H54 (cell line): Measurements from ENCODE around the gene EDC3.
A peak's percentile ranks its signal among the peaks of the same experiment; 100 is the strongest.
"Not testable (repeated sequence)": the region's sequence is repeated elsewhere in the genome, so short reads cannot be mapped to it uniquely, and the experiment has no call there.

Source experiments
- DNase-seq: peaks from one replicate; pipeline ENCODE4 v3.0.0; 2011; ENCODE audit warnings: low spot score, mixed read lengths; ENCODE audit not compliant: insufficient read length
- FAIRE-seq: peaks from 3 replicates; lab custom pipeline; 2011; peaks lifted over from hg19 to GRCh38; lab: Jason Lieb, UNC
- POLR2A ChIP-seq: IDR thresholded peaks from 2 replicates; pipeline ENCODE4 v1.6.1; 2011; ENCODE audit warnings: low read depth, mild to moderate bottlenecking, low read length

The EDC3 gene

GRCh38 chr15:74676801-74677200 lies 19.0 kb downstream of the EDC3 start:
- FAIRE-seq (no peak), DNase-seq (no peak)
- TF ChIP-seq POLR2A = no peak

- DNase-seq (no peak), FAIRE-seq (no peak)
- TF ChIP-seq POLR2A = no peak
These were observed 21.7 kb downstream of the EDC3 start for GRCh38 chr15:74674161-74674560.

GRCh38 chr15:74669627-74670026 lies 26.2 kb downstream of the EDC3 start:
- FAIRE-seq (no peak), DNase-seq (no peak)
- TF ChIP-seq POLR2A = no peak

- TF ChIP-seq POLR2A = no peak
These were observed 27.8 kb downstream of the EDC3 start for GRCh38 chr15:74667975-74668374.

DNA sequence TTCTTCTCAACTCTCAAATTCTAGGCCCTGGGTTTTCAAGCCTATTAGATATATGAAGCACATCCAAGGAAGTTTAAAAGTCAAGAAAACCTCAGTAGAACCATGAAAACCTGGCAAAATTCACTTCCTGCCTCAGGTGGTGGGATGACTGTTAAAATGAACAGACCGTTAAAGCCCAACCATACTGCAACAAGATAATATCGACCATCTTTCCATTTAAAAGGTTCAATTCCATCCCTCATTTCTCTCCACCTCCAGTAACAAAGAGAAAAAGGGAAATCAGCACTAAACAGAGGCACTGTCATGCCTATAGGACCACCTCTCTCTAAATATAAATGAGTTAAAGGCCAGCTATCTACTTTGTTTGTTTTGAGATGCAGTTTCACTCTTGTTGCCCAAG lies 31.2 kb downstream of the EDC3 start:
- DNase-seq = no peak
- FAIRE-seq = no peak
- no peak for TF ChIP-seq POLR2A

More at GRCh38 chr15:74667975-74668374, 27.8 kb downstream of the EDC3 start:
- FAIRE-seq = no peak
- no peak for DNase-seq

GRCh38 chr15:74664028-74664616 lies 31.7 kb downstream of the EDC3 start:
- DNase-seq = no peak
- TF ChIP-seq POLR2A = no peak
- no peak for FAIRE-seq

- no peak for TF ChIP-seq POLR2A
- DNase-seq = no peak
- FAIRE-seq = no peak
These were observed 32.4 kb downstream of the EDC3 start for GRCh38 chr15:74663303-74664027.

GRCh38 chr15:74662064-74662860 lies 33.6 kb downstream of the EDC3 start:
- TF ChIP-seq POLR2A = no peak
- no peak for FAIRE-seq
- no peak for DNase-seq

- DNase-seq, FAIRE-seq: not testable (repeated sequence)
These were observed 34.5 kb downstream of the EDC3 start for GRCh38 chr15:74661280-74661679.

GRCh38 chr15:74657846-74658245 lies 38.0 kb downstream of the EDC3 start:
- TF ChIP-seq POLR2A = no peak
- DNase-seq (no peak), FAIRE-seq (no peak)

- TF ChIP-seq POLR2A = no peak
- DNase-seq = no peak
These were observed 38.8 kb downstream of the EDC3 start for GRCh38 chr15:74656935-74657535.

DNA sequence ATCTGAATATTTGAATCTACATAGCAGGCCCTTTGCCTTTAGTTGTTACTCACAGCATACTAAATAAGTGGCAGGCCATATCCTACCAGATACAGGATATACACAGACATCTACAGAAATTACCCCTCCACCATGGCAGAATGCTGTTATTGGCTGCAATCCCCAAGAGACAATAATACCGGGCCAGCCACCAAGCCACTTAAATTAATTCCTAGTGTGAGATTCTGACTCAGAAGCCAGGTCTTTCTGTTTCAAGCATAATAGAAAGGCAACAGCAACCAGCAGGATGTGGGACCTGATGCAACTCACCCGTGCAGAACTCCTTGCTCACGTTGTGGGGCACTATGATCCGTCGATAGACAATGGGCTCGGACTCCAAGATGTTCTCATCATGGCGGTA lies 40.4 kb downstream of the EDC3 start:
- no peak for TF ChIP-seq POLR2A
- DNase-seq = no peak
- FAIRE-seq = no peak

More at GRCh38 chr15:74656935-74657535, 38.8 kb downstream of the EDC3 start:
- FAIRE-seq = no peak

- peak; percentile 21 for DNase-seq
- TF ChIP-seq POLR2A = no peak
- FAIRE-seq = no peak
These were observed 42.3 kb downstream of the EDC3 start for GRCh38 chr15:74653426-74654102.
